Measurements from ENCODE around the gene INVS. TPM values are rescaled to one million over a fixed set of nuclear protein-coding genes. Genes with fewer than 3 reads are reported as not detected.

Gene INVS
- total and polyA plus RNA-seq, 2 experiments from 2014 or later: 4.1 to 8.7 TPM

- no peaks in the 10 kb centered on the region for H3K36me3 Mint-ChIP-seq (ENCODE audit: low read depth)
- Histone ChIP-seq H3K4me1 (ENCODE audit: insufficient read depth) (peaks cover 19% of the 10 kb centered on the region; the same call in 1 of the 2 replicates), H3K9me2 (ENCODE audit: insufficient read depth) (no peaks in the 10 kb centered on the region), H3K36me3 (ENCODE audit: insufficient read depth) (no peaks in the 10 kb centered on the region), H3K27me3 (ENCODE audit: insufficient read depth) (no peaks in the 10 kb centered on the region), H3K4me2 (peak overlapping the region; percentile 70), H3K4me3 (peak overlapping the region; percentile 86), H3K27ac (ENCODE audit: low read depth) (no peak overlapping the region), H2AFZ (no peak overlapping the region; the same call in 1 of the 2 replicates), H3F3A (replicated peaks; ENCODE audit: low read depth) (no peaks in the 10 kb centered on the region), H4K20me1 (replicated peaks; ENCODE audit: insufficient read depth) (peaks cover 12% of the 10 kb centered on the region; the same call in 1 of the 2 replicates), H3K79me2 (replicated peaks; ENCODE audit: insufficient read depth) (peaks cover 28% of the 10 kb centered on the region)
- peak overlapping the region; percentile 98 for H3K4me3 Mint-ChIP-seq
- peaks cover 17% of the 10 kb centered on the region for H3K4me1 Mint-ChIP-seq
- H3K9me3 Mint-ChIP-seq: no peaks in the 10 kb centered on the region
- TF ChIP-seq NANOG (IDR thresholded peaks at IDR 0.05; ENCODE audit: borderline replicate concordance) (no peak), ZNF462 (CRISPR knock-in tag; IDR thresholded peaks at IDR 0.05) (no peak), CTCF (conservative IDR thresholded peaks at IDR 0.05; ENCODE audit: low read depth in 2 of 2) (no peak), STAT1 (IDR thresholded peaks at IDR 0.05; ENCODE audit: unreplicated experiment) (no peak), POLR2AphosphoS5 (IDR thresholded peaks at IDR 0.05; ENCODE audit: low read depth) (no peak), ETS1 (IDR thresholded peaks at IDR 0.05) (no peak), JUNB (IDR thresholded peaks at IDR 0.05; ENCODE audit: unreplicated experiment) (no peak), REST (IDR thresholded peaks at IDR 0.05; ENCODE audit: unreplicated experiment) (no peak), ZNF331 (CRISPR knock-in tag; IDR thresholded peaks at IDR 0.05; ENCODE audit: low read depth) (no peak), CREB1 (CRISPR knock-in tag; IDR thresholded peaks at IDR 0.05; ENCODE audit: low read depth) (no peak), EZH2 (IDR thresholded peaks at IDR 0.05; ENCODE audit: low read depth, unreplicated experiment) (no peak), EZH2phosphoT487 (IDR thresholded peaks at IDR 0.05; ENCODE audit: unreplicated experiment) (no peak)
- ATAC-seq (no peak), DNase-seq (ENCODE audit: low spot score) (no peak)
- H3K27me3 Mint-ChIP-seq (ENCODE audit: insufficient read depth, low read depth, poor library complexity): peaks cover 12% of the 10 kb centered on the region
- H3K27ac Mint-ChIP-seq: no peak overlapping the region
Measured at GRCh38 chr9:100100146-100100667, 1.2 kb downstream of the INVS start.

All from GM23338 (cell line).